ENCODE results near the gene HEXIM2.
A peak's percentile ranks its signal among the peaks of the same experiment; 100 is the strongest.
"Not testable (repeated sequence)": the region's sequence is repeated elsewhere in the genome, so short reads cannot be mapped to it uniquely, and the experiment has no call there.

The HEXIM2 gene, protein sequence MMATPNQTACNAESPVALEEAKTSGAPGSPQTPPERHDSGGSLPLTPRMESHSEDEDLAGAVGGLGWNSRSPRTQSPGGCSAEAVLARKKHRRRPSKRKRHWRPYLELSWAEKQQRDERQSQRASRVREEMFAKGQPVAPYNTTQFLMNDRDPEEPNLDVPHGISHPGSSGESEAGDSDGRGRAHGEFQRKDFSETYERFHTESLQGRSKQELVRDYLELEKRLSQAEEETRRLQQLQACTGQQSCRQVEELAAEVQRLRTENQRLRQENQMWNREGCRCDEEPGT

DNA sequence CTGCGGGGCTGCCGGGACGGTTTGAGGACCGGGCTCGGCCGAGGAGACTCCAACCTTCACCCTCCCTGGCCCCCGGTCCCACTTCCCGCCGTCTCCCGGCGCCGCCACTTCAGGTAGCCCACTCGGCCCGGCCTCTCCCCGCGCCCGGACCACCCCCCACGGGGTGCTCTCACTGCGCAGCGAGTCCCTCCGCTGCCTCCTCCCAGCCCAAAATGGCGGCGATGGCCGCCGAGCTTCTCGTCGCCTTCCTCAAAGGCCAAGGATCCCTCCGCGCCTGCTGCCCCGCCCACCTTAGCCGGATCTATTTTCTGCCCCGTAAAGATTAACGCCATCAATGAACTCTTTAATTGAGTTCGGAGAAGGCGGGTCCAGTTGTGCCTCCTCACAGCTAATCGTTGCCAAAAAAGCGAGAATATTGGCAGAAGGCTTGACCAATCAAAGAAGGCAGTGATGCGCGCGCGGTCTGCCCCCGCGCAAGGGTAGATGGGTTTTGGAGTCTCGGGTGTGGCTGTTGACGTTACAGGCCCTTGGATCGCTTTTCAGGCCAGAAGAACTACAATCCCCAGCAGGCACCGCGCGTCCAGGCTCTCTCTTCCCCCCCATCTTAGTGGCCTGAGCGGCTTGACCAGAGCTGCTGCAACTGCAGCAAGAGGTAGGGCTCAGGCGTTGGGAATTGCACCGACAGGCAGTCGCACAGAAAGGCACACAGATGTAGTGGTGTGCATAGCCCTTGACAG lies at the start of gene HEXIM2:
TSS of gene HEXIM2 (plus strand) at position 588 of the 737 bp plus-strand sequence. CDS start 919 bp downstream, outside the sequence.
- peak; percentile 100 for DNase-seq

DNA sequence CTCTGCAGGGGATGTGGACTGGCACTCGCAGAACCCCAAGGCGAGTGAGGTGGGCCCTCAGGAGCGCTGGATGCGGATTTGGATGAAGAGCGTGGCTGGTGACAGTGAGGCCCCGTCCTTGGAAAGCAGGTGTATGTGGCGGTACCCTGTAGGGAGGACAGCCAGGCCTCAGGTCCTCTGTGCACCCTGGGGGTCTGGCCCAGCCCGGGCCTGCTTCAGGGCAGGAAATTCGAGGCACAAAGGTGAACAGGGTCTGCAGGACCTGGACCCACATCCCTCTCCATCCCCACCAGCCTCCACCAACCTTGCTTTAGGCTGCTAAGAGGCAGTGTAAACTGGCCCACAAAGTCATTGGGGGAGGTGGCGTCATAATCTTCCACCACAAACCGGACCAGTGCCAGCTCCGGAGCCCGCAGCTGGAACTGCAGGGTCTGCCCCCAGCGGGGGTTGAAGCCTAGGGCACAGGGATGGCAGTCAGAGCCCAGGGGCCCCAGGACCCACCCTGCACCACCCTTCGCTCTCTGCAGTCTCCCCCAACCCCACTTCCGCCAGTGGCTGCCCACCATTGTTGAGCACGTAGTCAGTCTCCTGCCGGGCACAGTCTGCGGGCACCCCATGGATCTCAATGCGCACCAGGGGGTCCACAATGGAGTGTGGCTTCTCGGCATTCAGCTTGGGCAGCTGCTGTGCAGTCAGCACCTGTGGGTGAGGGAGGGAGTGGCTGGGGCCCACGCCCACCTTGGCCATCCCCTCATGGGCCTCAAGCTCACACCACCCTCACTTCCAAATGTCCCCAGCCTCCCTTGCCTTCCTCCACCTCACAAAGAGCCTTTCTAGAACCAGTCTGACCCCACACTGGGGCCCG lies 48.9 kb upstream of the HEXIM2 start:
- DNase-seq: no peak

DNA sequence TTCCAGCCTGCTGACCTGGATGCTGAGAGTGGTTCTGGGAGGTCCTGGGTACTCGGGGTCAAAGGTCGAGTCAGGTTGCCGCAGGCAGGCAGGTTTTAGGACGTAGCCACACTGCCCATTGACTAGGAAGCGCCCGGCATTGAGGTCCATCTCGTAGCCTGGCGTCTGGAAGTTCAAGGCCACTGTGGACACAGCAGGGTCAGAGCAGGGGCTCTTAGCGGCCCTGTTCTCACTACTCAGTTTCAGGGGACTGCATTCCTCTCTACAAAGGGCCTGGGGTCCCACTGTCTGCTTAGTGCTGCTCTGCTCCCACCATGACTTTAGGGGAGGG lies 48.3 kb upstream of the HEXIM2 start:
- no peak for DNase-seq

DNA sequence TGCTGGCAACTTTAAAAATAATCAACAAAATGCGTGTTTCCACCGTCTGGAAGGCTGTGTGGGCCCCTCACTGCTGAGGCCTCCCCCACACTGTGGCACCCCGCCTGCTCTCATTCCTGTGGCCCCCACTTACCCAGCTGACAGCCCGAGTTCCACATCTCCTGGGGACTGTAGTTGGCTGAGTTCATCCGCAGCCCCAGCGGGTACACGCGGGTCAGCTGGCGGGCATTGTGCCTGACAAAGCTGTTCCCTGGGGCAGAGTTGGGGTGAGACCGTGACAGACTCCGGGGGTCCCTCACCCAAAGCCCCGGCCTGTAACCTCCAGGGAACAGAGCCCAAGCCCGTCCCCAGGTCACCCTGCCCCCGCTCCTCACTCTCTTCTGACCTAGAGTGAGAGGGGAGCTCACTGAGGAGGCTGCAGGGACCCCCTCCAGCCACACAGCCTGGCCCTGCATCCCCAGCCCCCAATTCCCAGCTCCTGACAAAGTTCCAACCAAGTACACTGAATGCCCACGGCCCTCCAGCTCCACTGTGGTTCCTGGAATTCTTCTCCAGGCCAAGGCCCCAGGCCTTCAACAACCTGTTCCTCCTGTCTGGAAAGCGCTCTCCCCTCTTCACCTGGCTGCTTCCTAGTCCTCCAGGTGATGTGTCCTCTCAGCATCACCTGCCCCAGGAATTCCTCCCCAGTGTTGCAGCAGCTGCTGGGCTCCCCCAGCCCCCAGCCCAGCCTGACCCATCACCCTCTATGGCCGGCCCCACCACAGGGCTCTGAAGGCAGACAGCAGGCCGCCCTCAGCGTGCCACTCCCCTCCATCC lies 47.4 kb upstream of the HEXIM2 start:
- DNase-seq: no peak

DNA sequence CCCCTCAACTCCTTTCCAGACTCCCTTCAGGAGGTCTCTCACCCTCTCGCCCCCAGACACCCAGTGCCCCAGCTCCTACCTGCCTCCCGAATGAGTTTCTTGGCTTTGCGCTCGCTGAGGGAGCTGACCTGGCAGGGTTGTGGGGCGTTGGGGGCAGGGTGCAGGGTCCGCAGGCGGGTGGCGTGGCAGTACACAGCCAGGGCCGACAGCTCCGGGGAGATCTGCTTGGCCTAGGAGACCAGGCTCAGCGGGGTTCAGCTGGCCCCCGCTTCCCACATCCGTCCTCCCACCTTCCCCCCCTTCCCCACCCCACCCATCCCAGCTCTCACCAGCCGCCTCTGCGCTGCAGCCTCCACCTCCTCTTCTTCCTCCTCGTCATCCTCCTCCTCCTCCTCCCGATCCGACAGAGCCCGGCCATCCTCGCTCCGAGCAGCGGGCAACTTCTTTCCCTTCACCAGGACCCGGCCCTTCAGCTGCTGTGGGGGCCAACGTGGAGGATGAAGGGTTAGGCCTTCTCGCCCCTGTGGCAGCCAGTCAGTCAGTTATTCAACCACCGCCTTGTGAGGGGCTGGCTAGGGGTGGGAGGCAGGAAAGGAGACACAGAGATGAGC lies 46.6 kb upstream of the HEXIM2 start:
- DNase-seq: no peak

DNA sequence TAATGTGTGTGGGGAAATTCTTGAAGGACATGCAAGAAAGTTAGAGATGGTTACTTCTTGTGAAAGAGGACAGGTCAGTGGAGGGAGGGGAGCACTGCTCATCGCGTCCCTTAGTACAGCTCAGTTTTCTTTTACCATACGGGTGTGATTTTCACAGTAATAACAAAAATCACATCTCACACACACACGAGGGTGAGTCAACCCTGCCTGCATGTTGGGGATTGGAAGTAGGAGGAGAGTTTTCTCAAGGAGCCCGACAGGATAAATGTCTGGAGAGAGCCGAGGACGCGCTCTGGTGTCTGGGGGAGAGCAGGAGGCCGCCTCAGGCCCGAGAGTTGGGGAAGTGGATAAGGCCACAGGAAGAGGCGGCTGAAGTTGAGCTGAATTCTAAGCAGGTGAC lies 45.8 kb upstream of the HEXIM2 start:
- no peak for DNase-seq

DNA sequence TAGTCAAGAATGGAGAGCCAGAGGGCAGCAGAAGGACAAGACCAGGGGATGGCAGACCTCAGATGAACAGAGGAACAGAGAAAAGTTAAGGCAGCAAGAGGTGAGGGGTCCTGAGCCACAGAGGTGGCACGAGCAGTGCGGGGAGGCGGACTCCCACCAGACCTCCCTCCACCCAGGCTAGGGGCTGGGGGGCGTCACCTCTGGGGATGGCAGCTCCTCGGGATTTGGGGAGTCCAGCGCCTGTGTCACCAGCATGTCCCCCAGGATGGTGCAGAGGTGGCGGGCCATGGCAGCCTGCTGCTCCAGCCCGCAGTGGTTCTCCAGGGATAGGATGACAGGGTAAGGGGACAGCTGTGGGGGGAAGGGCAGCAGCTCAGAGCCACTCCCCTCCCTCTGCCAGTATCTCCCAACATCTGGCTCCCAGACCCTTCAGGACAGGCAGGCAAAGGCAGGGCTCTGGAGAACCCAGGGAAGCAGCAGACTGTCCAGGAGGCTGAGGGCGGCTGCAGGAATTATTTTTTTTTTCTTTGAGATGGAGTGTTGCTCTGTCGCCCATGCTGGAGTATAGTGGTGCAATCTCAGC lies 45.1 kb upstream of the HEXIM2 start:
- DNase-seq: no peak

DNA sequence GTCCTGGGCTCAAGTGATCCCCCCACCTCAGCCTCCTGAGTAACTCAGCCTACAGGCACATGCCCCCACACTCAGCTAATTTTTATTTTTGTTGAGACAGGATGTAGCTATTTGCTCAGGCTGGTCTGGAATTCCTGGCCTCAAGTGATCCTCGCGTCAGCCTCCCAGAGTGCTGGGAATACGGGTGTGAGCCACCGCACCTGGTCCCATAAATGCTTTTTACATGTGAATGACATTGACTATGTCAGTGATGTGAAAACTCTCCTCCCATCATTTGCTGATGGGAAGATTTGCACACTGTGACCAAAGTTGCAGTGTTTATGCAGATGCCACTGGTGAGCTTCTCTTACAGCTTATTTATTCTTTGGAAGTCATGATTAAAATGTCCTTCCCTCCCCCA lies 44.3 kb upstream of the HEXIM2 start:
- DNase-seq: no peak

DNA sequence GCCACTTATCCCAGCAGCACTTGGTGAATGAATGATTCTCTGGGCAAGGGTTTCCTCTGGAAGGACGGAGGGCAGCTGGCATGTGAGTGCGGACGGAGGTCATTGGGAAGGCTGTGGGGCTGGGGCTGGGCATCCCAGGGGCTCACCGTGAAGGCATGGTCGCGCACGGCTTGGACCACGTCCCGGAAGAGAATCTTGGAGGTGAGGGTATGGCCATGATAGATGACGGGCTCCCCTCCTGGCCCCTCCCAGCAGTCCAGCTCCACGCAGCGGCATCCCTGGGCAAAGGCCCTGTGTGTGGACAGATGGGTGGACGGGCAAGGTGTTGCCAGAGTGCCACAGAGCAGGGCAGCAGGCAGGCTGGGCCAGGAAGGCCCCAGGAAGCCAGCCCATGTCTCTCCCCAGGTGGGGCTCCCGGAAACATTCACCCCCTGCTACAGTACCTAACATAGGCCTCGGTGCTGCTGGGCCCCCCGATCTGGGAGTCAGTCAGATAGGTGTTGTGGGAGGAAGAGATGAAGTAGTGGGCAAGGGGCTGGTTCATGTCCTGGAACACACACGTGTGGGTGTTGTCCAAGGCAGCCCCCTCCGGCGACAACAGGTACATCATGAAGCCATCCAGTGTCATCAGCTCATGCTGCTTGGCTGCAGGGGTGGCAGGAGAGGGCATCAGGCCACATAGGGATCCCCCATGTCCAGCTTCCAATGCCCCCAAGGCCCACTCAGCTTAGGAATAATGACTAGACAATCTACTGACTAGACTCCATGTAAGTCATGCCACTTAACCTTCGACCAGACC lies 43.6 kb upstream of the HEXIM2 start:
- DNase-seq: no peak

DNA sequence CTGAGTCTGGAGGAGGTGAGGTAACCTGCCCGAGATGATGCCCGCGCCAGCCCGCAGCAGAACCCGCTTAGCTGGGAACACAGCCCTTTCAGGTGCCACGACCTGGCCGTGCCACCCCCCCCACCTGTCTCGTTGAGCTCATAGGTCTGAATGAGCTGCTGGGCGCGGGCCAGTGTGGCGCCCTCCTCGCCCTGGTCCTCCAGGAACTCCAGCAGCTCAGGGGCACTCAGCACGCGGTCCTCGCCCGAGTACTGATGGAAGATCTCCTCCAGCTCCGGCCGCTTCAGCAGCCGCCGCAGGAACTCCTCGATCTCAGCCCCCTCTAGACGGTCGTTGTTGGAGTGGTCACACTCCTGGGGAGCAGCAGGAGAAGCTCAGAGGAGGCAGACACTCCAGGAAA lies 43.0 kb upstream of the HEXIM2 start:
- no peak for DNase-seq

DNA sequence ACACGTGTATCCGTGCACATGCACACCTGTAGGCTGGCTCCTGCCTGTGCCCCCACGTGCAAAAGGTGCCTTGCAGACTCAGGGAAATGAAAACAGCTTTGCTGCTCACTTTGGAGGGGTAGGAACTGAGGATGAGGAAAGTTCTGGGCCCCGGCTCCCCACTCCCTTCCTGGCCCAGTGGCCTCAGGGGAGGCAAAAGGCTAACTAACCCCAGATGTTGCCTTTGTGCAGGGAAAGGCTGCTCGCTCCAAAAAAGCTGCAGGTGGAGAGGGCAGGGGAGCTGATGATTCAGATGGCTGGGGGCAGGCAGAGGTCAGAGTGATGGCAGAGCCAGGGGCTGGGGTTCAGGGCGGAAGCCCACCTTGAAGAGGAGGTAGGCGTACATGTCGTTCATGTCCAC lies 41.7 kb upstream of the HEXIM2 start:
- DNase-seq: no peak

DNA sequence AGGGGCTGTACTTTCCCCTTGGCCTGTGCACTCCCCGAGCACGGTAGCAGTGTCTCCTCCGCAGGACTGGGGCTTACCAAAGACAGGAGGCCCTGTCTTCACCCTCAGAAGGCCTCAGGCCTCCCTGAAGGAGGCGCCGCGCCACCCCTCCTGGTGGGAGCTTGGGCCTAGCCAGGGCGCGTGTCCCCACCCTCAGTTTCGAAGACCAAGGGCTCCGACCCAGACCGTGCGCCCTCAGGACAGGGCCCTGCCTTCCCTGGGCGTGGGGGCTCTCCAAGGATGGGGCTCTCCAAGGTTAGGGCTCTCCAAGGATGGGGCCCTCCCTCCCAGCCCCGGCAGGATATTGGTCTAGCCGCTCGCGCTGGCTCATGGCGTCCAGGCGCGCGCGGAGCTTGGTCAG lies 41.1 kb upstream of the HEXIM2 start:
- DNase-seq: no peak

DNA sequence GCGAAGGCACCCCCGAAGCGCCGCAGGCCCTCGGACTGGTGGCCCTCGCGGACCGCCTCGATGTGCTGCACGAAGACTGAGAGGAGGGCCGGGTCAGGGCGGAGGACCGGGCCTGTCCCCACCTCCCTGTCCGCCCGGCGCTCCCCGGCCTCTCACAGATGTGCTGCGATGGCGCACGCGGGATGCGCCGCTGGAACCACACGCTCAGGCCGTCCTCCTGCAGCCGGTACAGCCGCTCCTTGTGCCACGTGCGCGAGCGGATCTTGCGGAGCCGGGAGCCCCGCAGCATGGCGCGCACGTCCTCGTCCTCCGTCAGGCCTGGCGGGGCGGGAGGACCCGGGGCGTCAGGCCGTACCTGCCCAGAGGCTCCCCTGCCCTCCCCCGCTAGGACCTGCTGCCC lies 40.6 kb upstream of the HEXIM2 start:
- no peak for DNase-seq

DNA sequence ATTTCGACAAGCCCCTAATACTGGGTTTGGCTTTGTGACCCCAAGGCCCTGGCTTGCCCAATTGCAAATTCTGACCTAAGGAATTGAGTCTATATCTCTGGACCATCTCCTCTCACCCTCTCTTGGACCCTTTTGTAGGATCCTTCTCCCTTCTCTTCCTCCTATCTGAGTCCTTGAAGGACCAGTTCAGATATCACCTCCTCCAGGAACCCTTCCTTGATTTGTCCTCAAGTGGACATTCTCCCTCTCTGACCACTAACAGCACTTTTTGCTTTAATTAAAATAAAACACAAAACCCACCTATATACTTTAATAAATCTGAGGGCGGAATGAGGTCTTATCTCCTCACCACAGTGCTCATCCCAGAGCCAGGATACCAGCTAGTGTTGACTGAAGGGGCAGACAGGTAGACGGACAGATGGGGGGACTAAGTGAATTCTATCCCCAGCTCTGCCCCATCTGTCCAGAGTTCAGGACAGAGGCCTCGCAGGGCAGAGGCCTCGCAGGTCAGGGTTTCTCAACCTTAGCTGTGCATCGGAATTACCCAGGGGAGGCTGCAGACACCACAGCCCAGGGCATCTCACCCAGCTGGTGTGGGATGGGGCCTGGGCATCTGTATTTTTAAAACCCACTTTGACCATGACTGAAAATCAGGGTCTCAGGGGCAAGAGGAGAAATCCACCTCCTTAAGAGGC lies 38.5 kb upstream of the HEXIM2 start:
- DNase-seq: no peak

DNA sequence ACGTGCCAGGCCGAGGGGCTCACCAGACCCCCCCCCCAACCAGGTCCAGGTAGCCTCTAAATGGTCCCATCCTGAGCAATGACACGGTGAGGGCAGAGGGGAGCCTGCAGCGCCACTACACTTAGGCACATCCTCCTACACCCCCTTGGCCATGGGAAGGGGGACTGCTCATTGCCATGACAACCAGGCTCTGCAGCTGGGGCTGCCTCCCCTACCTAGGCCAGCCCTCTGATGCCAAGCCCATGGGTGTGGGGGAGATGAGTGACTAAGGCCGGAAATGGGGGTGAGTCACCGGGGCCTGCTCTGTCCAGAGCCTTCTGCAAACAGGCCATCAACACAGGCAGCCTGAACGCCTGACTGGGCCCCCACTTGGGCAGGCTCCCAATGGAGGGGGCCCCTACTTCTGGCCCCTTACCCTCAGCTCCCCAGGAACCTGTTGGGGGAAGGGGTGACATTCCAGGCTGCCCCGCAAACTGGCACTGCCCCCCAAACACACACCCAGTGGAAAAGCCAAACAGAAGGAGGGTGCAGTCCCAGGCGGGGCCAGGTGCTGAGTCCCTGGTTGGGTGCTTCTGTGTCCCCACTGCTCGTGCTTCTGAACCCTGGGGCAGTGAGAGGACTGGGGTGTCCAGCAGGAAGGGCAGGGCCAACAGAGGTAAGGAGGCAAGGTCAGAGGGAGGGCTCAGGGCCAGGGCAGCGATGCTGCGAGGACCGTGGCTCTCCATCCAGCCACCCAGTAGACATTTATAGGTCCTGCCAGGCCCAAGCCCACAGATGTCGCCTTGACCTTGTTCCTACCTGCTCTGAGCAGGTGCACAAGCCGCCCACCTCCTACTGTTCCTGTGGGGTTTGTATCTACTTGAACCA lies 37.5 kb upstream of the HEXIM2 start:
- no peak for DNase-seq

DNA sequence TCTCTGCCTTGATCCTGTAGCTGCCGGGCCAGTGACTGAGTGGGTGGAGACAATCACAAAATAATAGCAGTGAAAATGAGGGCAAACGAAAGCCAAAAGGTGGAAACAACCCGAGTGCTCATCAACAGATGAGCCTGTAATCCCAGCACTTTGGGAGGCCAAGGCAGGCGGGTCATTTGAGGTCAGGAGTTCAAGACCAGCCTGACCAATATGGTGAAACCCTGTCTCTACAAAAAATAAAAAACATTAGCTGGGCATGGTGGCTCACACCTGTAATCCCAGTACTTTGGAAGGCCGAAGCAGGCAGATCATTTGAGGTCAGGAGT lies 36.9 kb upstream of the HEXIM2 start:
- not testable (repeated sequence) for DNase-seq

DNA sequence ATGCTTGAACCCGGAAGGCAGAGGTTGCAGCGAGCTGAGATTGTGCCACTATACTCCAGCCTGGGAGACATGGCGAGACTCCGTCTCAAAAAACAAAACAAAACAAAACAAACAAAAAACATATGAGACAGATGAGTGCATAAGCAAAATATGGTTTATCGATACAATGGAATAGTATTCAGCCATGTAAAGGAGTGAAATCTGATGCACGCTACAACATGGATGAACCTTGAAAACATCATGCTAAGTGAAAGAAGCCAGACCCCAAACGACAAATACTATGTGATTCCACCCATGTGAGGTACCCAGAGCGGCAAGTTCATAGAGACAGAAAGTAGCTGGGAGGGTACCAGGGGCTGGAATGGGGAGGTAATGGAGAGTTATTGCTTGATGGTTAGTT lies 36.2 kb upstream of the HEXIM2 start:
- DNase-seq: no peak

DNA sequence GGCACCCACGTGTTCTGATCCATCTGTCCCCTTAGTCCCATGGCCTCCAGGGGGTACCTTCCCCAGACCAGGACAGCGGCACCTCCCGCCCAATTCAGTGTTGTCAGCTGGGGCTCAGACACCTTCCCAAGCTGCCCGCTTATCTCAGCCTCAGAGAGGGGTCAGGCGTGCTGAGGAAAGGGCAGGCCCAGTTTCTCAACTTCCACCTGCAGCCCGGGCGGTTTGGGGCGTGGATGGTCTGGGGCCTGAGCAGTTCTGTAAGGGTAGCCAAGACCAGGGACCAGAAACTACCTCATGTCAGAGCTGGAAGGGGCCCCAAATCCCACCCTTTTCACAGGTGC lies 34.5 kb upstream of the HEXIM2 start:
- no peak for DNase-seq

DNA sequence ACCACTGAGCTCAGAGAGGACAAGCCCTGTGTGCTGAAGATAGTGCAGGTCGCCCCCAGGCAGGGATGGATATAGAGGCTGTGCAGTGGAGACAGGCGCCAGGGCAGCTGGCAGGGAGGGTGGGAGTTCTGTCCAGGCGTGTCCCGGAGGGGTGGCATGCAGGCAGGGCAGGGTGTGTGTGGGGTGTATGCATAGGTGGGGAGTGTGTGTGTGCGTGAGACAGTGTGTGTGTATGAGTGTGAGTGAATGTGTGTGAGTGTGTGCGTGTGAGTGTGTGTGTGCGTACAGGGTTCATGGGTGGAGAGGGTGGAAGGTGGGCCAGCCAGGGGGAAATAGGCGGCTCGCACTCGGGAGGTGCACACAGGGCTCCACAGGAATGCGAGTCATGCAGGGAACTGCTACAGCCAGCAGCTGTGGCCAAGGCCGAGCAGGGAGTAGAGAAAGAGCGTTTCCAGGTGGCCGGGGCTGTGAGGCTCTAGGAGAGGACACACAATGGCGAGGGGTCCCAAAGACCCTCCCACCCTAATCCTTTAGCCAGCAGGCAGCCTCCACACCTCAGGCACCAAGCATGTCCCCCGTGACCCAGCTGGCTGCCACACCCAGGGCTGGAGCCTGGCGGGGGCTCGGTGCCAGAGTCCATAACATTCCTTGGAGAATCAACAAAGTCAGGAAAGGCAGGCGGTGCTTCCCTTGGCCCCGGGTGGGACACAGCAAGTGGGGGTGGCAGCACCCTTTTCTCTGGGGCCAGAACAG lies 34.0 kb upstream of the HEXIM2 start:
- no peak for DNase-seq
